GM12892 (cell line): Measurements from ENCODE around the gene COPS7A.

ENCODE experiments used
- POLR2A ChIP-seq: IDR thresholded peaks from 2 replicates; pipeline ENCODE4 v1.6.1; 2011; ENCODE audit warnings: low read depth, low read length, control low read depth
- POLR2AphosphoS5 ChIP-seq: IDR thresholded peaks from 2 replicates; pipeline ENCODE4 v1.6.1; 2011; ENCODE audit warnings: low read depth, low read length, control low read depth
- TAF1 ChIP-seq: IDR thresholded peaks from 2 replicates; pipeline ENCODE4 v1.6.1; 2011; ENCODE audit warnings: low read depth, mild to moderate bottlenecking, control low read depth, low read length, borderline replicate concordance

GRCh38 chr12:6691473-6691872 is 32.4 kb upstream of the COPS7A start:
- no peak for TF ChIP-seq POLR2A
- no peak for TF ChIP-seq POLR2AphosphoS5
- no peak for TF ChIP-seq TAF1
